Esophagus squamous epithelium (tissue), 5 donors: ENCODE results near the gene TARS2. TPM values are rescaled to one million over a fixed set of nuclear protein-coding genes. Genes with fewer than 3 reads are reported as not detected.

Experiments used
- DNase-seq: peaks from one replicate; lab custom pipeline; 2025; lab: John Stamatoyannopoulos, UW
- H3K27ac ChIP-seq, 4 donors: fragments of 200-600 bp; sonication (generic); one replicate each; pipeline ENCODE4 v1.5.1; 2016 to 2019; ENCODE audit warnings: mild to moderate bottlenecking in 1 of 4
- H3K27me3 ChIP-seq, 4 donors: fragments of 200-600 bp; sonication (generic); 1 replicate in 3 of 4; 2 replicates in 1 of 4; pipeline versions ENCODE4 v1.5.1 to v1.6.0; 2017 to 2021; ENCODE audit warnings: antibody characterized with exemption in 1 of 4
- H3K36me3 ChIP-seq, 3 donors: fragments of 200-600 bp; sonication (generic); one replicate each; pipeline ENCODE4 v1.5.1; 2016 to 2019
- H3K4me1 ChIP-seq, 3 donors: fragments of 200-600 bp; sonication (generic); one replicate each; pipeline ENCODE4 v1.5.1; 2017 to 2019
- H3K4me3 ChIP-seq, 4 donors: fragments of 200-600 bp; sonication (generic); 1 replicate in 3 of 4; 2 replicates in 1 of 4; pipeline ENCODE4 v1.5.1; 2016 to 2019; ENCODE audit warnings: mild to moderate bottlenecking in 2 of 4, moderate library complexity in 1 of 4
- H3K9me3 ChIP-seq, 3 donors: fragments of 200-600 bp; sonication (generic); one replicate each; pipeline ENCODE4 v1.5.1; 2016 to 2019
- CTCF ChIP-seq, 6 experiments: fragments of 450-650 bp in 4 of 6; fragments of 200-600 bp in 2 of 6; sonication (generic) in 2 of 6; IDR thresholded peaks; one replicate each; pipeline ENCODE4 v1.5.1; 2016 to 2019; ENCODE audit warnings: antibody characterized with exemption in 6 of 6, mild to moderate bottlenecking in 4 of 6, moderate library complexity in 4 of 6
- POLR2A ChIP-seq, 4 donors: fragments of 450-650 bp; IDR thresholded peaks; one replicate each; pipeline ENCODE4 v1.6.1; 2017; ENCODE audit warnings: antibody characterized with exemption in 4 of 4, mild to moderate bottlenecking in 4 of 4, moderate library complexity in 3 of 4
- WGBS, 2 donors: methylation state at CpG; one replicate each; pipeline ENCODE4 v1.1.5; 2018; 5-methylcytosine and 5-hydroxymethylcytosine counted together
- intact Hi-C: fragments of 100-400 bp; cut with DNase I; formaldehyde crosslinking; loops from one replicate; pipeline ENCODE4 v1.15.0; 2022
- total RNA-seq, 4 donors: library from RNA; depleted of rRNA; stranded (reverse); fragments of >200 nt; gene quantifications; one replicate each; pipeline ENCODE4 v1.1.0, GENCODE V29; 2016
- donor health status: DM: yes; HTN: yes; CAD: no.

The TARS2 gene
- total RNA-seq, 4 donors from 2014 or later = 10.5 to 16.5 (median 13.7) TPM

DNA sequence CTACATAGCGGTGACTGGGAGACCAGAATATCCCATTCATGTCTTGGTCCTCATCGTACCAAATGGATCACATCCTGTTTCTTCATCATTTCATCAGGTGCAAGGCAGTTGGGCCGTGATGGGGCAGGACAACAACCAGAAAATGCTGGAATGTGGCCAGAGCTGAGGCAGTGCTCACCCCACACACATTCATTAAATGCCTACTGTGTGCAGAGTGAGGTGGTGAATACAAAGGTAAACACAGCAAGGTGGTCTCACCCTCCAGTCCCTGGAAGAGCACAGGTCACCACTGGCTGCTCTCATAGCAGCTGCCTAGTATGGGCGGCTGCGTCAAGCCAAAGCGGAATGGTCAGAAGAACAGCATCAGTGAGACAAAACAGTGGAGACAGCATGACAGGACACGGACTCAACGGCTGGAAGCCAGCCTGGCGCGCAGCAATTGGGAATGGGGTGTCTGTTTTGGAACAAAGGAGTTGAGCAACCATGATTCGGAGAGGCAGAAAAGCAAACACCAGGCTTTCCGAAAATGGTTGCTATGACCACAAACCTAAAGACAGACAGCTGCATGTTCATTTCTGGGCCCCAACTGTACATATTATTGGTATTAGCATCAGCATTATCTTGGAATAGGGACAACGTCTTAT, 56.4 kb downstream of the TARS2 start:
- intact Hi-C loops = no loop called here
- TF ChIP-seq POLR2A (IDR thresholded peaks at IDR 0.05) (no peak), CTCF (IDR thresholded peaks at IDR 0.05) (no peak)
- Histone ChIP-seq H3K27me3 (no peaks in the 10 kb centered on the region), H3K4me1 (peaks cover 10 to 31% (median 12%) of the 10 kb centered on the region in 3 donors), H3K9me3 (no peaks in the 10 kb centered on the region), H3K36me3 (no peaks in the 10 kb centered on the region), H3K27ac (peak overlapping the region; percentile 50 to 84 (median 78)), H3K4me3 (no peak overlapping the region)
- WGBS, 2 donors = 28 to 44% methylated on average over 13 of the region's 13 CpGs
- DNase-seq = no peak

GRCh38 chr1:150544204-150544603, 57.0 kb downstream of the TARS2 start:
- Histone ChIP-seq H3K9me3 (no peaks in the 10 kb centered on the region), H3K4me1 (peaks cover 8 to 27% (median 12%) of the 10 kb centered on the region in 3 donors), H3K27me3 (no peaks in the 10 kb centered on the region), H3K36me3 (no peaks in the 10 kb centered on the region), H3K4me3 (no peak overlapping the region), H3K27ac (peak overlapping the region; percentile 50 to 84 (median 78))
- whole genome bisulfite sequencing, 2 donors = 31 to 36% methylated on average over 3 of the region's 3 CpGs
- TF ChIP-seq CTCF (IDR thresholded peaks at IDR 0.05) (no peak), POLR2A (IDR thresholded peaks at IDR 0.05) (no peak)
- intact Hi-C loops = no loop called here
- DNase-seq = no peak

DNA sequence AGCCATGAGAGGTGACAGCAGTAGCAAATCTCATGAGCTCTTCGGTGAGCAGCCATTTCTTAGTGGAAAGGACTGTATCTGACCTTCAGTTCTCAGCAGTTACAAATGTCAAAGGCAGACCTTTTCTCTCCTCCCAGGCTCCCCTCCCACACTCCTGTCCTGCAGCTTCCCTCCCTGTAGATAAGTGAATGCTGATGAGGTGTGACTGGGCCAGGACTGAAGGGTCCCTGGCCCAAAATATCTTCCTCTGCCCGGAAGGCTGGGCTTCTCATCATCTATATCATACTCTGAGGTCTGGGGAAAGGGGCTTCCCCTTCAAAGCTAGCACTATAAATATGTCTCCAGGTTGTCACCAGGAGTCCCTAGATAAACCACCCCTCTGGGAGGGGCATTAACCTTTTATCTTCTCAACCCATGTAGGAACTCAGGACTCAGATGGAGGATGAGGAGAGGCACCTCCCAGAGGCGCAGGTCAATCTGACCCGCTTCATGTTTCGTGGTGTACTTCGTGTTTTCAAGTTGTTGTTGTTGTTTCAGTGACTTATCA, 58.3 kb downstream of the TARS2 start:
- H3K4me3 ChIP-seq = no peak overlapping the region
- no peak for DNase-seq
- H3K4me1 ChIP-seq = peaks cover 18 to 37% (median 19%) of the 10 kb centered on the region in 3 donors
- peak overlapping the region in 1 of 4 donors; percentile 77 for H3K27ac ChIP-seq
- intact Hi-C loops = no loop called here
- no peaks in the 10 kb centered on the region for H3K27me3 ChIP-seq
- no peaks in the 10 kb centered on the region for H3K36me3 ChIP-seq
- H3K9me3 ChIP-seq = no peaks in the 10 kb centered on the region
- 88 to 91% methylated on average over 5 to 6 of the region's 6 CpGs for WGBS, 2 donors
- TF ChIP-seq CTCF (IDR thresholded peaks at IDR 0.05) (no peak), POLR2A (IDR thresholded peaks at IDR 0.05) (no peak)

DNA sequence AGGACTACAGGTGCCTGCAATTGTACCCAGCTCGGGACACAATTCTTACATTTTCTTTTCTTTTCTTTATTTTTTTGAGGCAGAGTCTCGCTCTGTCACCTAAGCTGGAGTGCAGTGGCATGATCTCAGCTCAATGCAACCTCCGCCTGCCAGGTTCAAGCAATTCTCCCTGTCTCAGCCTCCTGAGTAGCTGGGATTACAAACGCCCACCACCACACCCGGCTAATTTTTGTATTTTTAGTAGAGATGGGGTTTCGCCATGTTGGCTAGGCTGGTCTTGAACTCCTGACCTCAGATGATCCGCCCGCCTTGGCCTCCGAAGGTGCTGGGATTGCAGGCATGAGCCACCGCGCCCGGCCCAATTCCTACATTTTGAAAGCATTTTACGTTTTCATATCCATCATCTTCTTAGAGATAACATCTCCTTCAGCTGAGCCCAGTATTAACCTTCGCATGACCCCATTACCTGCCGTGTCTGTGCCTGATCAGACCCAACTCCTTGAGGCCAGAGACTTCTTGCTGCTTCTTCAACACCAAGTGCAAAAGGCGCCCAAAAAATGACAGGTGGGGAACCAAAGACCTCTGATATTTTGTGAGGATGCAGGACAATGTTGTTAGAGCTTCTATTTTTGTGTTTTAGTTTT, 59.2 kb downstream of the TARS2 start:
- H3K27me3 ChIP-seq = no peaks in the 10 kb centered on the region
- H3K9me3 ChIP-seq = no peaks in the 10 kb centered on the region
- no peak overlapping the region for H3K27ac ChIP-seq
- WGBS, 2 donors = 86% methylated on average over 16 of the region's 16 CpGs
- H3K4me3 ChIP-seq = no peak overlapping the region
- no peak for TF ChIP-seq POLR2A (IDR thresholded peaks at IDR 0.05)
- DNase-seq = no peak
- peaks cover 24 to 45% (median 27%) of the 10 kb centered on the region in 3 donors for H3K4me1 ChIP-seq
- intact Hi-C loops = no loop called here
- H3K36me3 ChIP-seq = no peaks in the 10 kb centered on the region

DNA sequence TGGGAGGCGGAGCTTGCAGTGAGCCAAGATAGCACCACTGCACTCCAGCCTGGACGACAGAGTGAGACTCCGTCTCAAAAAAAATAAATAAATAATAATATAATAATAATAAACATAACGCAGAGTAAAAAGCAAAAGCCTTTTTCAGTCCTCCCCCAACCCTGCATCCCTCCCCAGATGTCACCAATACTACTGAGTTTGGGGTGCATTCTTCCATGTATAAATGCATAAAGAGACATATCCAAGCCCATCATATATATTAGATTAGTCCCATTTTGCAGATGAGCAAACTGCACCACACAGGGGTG, 61.1 kb downstream of the TARS2 start:
- TF ChIP-seq CTCF (IDR thresholded peaks at IDR 0.05) (no peak), POLR2A (IDR thresholded peaks at IDR 0.05) (no peak)
- Histone ChIP-seq H3K4me1 (peaks cover 41 to 62% (median 45%) of the 10 kb centered on the region in 3 donors), H3K9me3 (no peaks in the 10 kb centered on the region), H3K27ac (peak overlapping the region; percentile 88 to 96 (median 91)), H3K36me3 (peaks cover 0 to 5% (median 0%) of the 10 kb centered on the region in 3 donors), H3K4me3 (peak overlapping the region; percentile 49 to 84 (median 60)), H3K27me3 (no peaks in the 10 kb centered on the region)
- WGBS, 2 donors = 42 to 52% methylated on average over 4 of the region's 4 CpGs
- intact Hi-C loops = no loop called here
- no peak for DNase-seq
